Right lobe of liver (tissue), 4 donors: ENCODE measurements around the gene PTPN4.

ENCODE experiments used
- CTCF ChIP-seq, 4 donors: fragments of 200-600 bp in 3 of 4; fragments of 450-650 bp in 1 of 4; IDR thresholded peaks; one replicate each; pipeline versions ENCODE4 v1.5.1 to v1.8.0; 2016 to 2022; ENCODE audit warnings: antibody characterized with exemption in 4 of 4, mild to moderate bottlenecking in 2 of 4
- POLR2A ChIP-seq: fragments of 450-650 bp; IDR thresholded peaks from one replicate; pipeline ENCODE4 v1.6.1; 2017; ENCODE audit warnings: antibody characterized with exemption, mild to moderate bottlenecking
- donor health status: DM: no; HTN: no; CAD: no.
- donor health status: DM: no; HTN: no; CAD: no.
- donor health status: DM: no; HTN: yes; CAD: no.

- TF ChIP-seq CTCF (IDR thresholded peaks at IDR 0.05) (no peak), POLR2A (no peak)
These were observed 9.9 kb downstream of the PTPN4 start for GRCh38 chr2:119769645-119770044.
